Neuronal stem cell (in vitro differentiated cells): ENCODE data around the gene HOXC12.
A peak's percentile ranks its signal among the peaks of the same experiment; 100 is the strongest.

ENCODE experiments used
- DNase-seq: peaks from one replicate; pipeline ENCODE4 v3.0.0-alpha.2; 2013; ENCODE audit warnings: low spot score
- H2AFZ ChIP-seq: one replicate; pipeline ENCODE4 v1.6.1; 2013; ENCODE audit warnings: mild to moderate bottlenecking, low read length, inconsistent platforms
- H2AK5ac ChIP-seq: 2 replicates; pipeline ENCODE4 v1.6.1; 2013; ENCODE audit warnings: low read depth, mild to moderate bottlenecking, inconsistent platforms, low read length, moderate library complexity, mixed read lengths
- H2BK120ac ChIP-seq: 2 replicates; pipeline ENCODE4 v1.6.1; 2013; ENCODE audit warnings: low read depth, mild to moderate bottlenecking, inconsistent platforms, low read length, moderate library complexity, mixed read lengths
- H2BK12ac ChIP-seq: one replicate; pipeline ENCODE4 v1.6.1; 2013; ENCODE audit warnings: low read length, inconsistent platforms
- H2BK15ac ChIP-seq: 2 replicates; pipeline ENCODE4 v1.6.1; 2013; ENCODE audit warnings: mild to moderate bottlenecking, low read length, inconsistent platforms, mixed read lengths
- H2BK5ac ChIP-seq: one replicate; pipeline ENCODE4 v1.6.1; 2013; ENCODE audit warnings: inconsistent platforms, mild to moderate bottlenecking, low read length, moderate library complexity
- H3K14ac ChIP-seq: one replicate; pipeline ENCODE4 v1.6.1; 2013; ENCODE audit warnings: low read length, inconsistent platforms
- H3K18ac ChIP-seq: 2 replicates; pipeline ENCODE4 v1.6.1; 2013; ENCODE audit warnings: low read length, inconsistent platforms
- H3K23ac ChIP-seq: 2 replicates; pipeline ENCODE4 v1.6.1; 2013; ENCODE audit warnings: low read depth, mild to moderate bottlenecking, mixed read lengths, low read length, inconsistent platforms; ENCODE audit not compliant: poor library complexity
- H3K27ac ChIP-seq: replicated peaks from 3 replicates; pipeline ENCODE4 v1.5.1; 2013; ENCODE audit warnings: low read length, inconsistent platforms
- H3K27me3 ChIP-seq, 3 experiments: 2 replicates each; pipeline ENCODE4 v1.6.1; 2013; ENCODE audit warnings: low read length in 3 of 3, mild to moderate bottlenecking in 2 of 3, inconsistent platforms in 1 of 3, low read depth in 1 of 3, mixed read lengths in 1 of 3, moderate library complexity in 1 of 3; ENCODE audit not compliant: control insufficient read depth in 3 of 3, insufficient read depth in 3 of 3
- H3K36me3 ChIP-seq, 2 donors: replicated peaks in 1 of 2; 2 replicates each; pipeline ENCODE4 v1.6.1; 2013; ENCODE audit warnings: low read length in 2 of 2; ENCODE audit not compliant: control insufficient read depth in 2 of 2, insufficient read depth in 2 of 2
- H3K4ac ChIP-seq: 2 replicates; pipeline ENCODE4 v1.6.1; 2013; ENCODE audit warnings: inconsistent platforms, mild to moderate bottlenecking, low read length, moderate library complexity
- H3K4me1 ChIP-seq, 2 donors: 1 replicate in 1 of 2; 2 replicates in 1 of 2; pipeline ENCODE4 v1.6.1; 2013; ENCODE audit warnings: low read length in 2 of 2, low read depth in 1 of 2; ENCODE audit not compliant: control insufficient read depth in 2 of 2, insufficient read depth in 1 of 2
- H3K4me2 ChIP-seq: one replicate; pipeline ENCODE4 v1.6.1; 2013; ENCODE audit warnings: mild to moderate bottlenecking, low read length, inconsistent platforms; ENCODE audit not compliant: insufficient read depth, poor library complexity, severe bottlenecking
- H3K4me3 ChIP-seq, 2 donors: 2 replicates each; pipeline ENCODE4 v1.5.1; 2013; ENCODE audit warnings: low read length in 2 of 2, mild to moderate bottlenecking in 2 of 2, inconsistent platforms in 1 of 2, moderate library complexity in 1 of 2
- H3K79me1 ChIP-seq: one replicate; pipeline ENCODE4 v1.6.1; 2013; ENCODE audit warnings: low read depth, mild to moderate bottlenecking, inconsistent platforms, low read length, moderate library complexity
- H3K9ac ChIP-seq: one replicate; pipeline ENCODE4 v1.6.1; 2013; ENCODE audit warnings: mild to moderate bottlenecking, low read depth, low read length, inconsistent platforms; ENCODE audit not compliant: poor library complexity
- H3K9me3 ChIP-seq, 2 donors: replicated peaks in 1 of 2; 2 replicates each; pipeline versions ENCODE3 to v1.6.1; 2013; ENCODE audit warnings: low read length in 2 of 2, mild to moderate bottlenecking in 2 of 2, inconsistent platforms in 1 of 2, low read depth in 1 of 2, mixed read lengths in 1 of 2, moderate library complexity in 1 of 2; ENCODE audit not compliant: control insufficient read depth in 2 of 2, insufficient read depth in 1 of 2
- H4K8ac ChIP-seq: one replicate; pipeline ENCODE4 v1.6.1; 2013; ENCODE audit warnings: low read depth, mild to moderate bottlenecking, inconsistent platforms, low read length, moderate library complexity
- H4K91ac ChIP-seq: one replicate; pipeline ENCODE4 v1.6.1; 2013; ENCODE audit warnings: low read length, low read depth, mild to moderate bottlenecking, inconsistent platforms; ENCODE audit not compliant: poor library complexity
- WGBS, 2 donors: extraction: QIAGEN DNeasy Blood & Tissue Kit; methylation state at CpG; one replicate each; pipeline ENCODE4 v1.1.7; 2013; ENCODE audit warnings: missing lambda C conversion rate in 2 of 2, mixed read lengths in 1 of 2; ENCODE audit not compliant: insufficient read length in 2 of 2, insufficient replicate concordance in 1 of 2; ENCODE audit errors: extremely low coverage in 2 of 2; 5-methylcytosine and 5-hydroxymethylcytosine counted together

The HOXC12 gene

GRCh38 chr12:53938326-53939140 lies 16.2 kb upstream of the HOXC12 start, which contains the start of gene HOXC13:
Gene HOXC13 (plus strand): TSS chr12:53938831. CDS start chr12:53938907, 76 bp downstream.
- peak; percentile 65 for DNase-seq
- Histone ChIP-seq H4K91ac (no peak within 1 kb of the TSS), H2BK120ac (no peak within 1 kb of the TSS), H4K8ac (no peak within 1 kb of the TSS), H3K4ac (no peak within 1 kb of the TSS), H3K18ac (peak within 1 kb of the TSS; percentile 84), H2AK5ac (peak within 1 kb of the TSS; percentile 38), H2BK15ac (no peak within 1 kb of the TSS), H3K27ac (no peak within 1 kb of the TSS), H3K4me2 (peak within 1 kb of the TSS; percentile 39), H3K9ac (no peak within 1 kb of the TSS), H2BK5ac (no peak within 1 kb of the TSS), H2AFZ (peak within 1 kb of the TSS; percentile 68), H3K27me3 (peaks cover 67 to 99% (median 90%) of the 10 kb centered on the region in 3 experiments), H3K79me1 (no peaks in the 10 kb centered on the region), H3K23ac (peak within 1 kb of the TSS; percentile 83), H3K9me3 (peaks cover 0 to 7% of the 10 kb centered on the region in 2 donors), H3K4me1 (no peaks in the 10 kb centered on the region), H3K36me3 (no peaks in the 10 kb centered on the region), H3K14ac (peak within 1 kb of the TSS; percentile 51), H2BK12ac (no peak within 1 kb of the TSS), H3K4me3 (no peak within 1 kb of the TSS)
- WGBS, 2 donors = no CpG with 5 or more reads among the region's 56 CpGs

GRCh38 chr12:53939141-53940108 lies 15.3 kb upstream of the HOXC12 start:
- Histone ChIP-seq H2AK5ac (peak overlapping the region; percentile 38), H2BK5ac (no peak overlapping the region), H3K36me3 (no peaks in the 10 kb centered on the region), H3K27ac (no peak overlapping the region), H2AFZ (peak overlapping the region; percentile 68), H3K23ac (peak overlapping the region; percentile 83), H3K14ac (no peak overlapping the region), H3K4me2 (peak overlapping the region; percentile 39), H2BK15ac (no peak overlapping the region), H3K4me3 (no peak overlapping the region), H3K9me3 (peaks cover 0 to 9% of the 10 kb centered on the region in 2 donors), H2BK120ac (no peak overlapping the region), H4K8ac (no peak overlapping the region), H3K4me1 (no peaks in the 10 kb centered on the region), H3K18ac (peak overlapping the region; percentile 83), H2BK12ac (no peak overlapping the region), H4K91ac (no peak overlapping the region), H3K9ac (no peak overlapping the region), H3K4ac (no peak overlapping the region), H3K27me3 (peaks cover 66 to 99% (median 90%) of the 10 kb centered on the region in 3 experiments), H3K79me1 (no peaks in the 10 kb centered on the region)
- no CpG with 5 or more reads among the region's 91 CpGs for WGBS, 2 donors
- no peak for DNase-seq

GRCh38 chr12:53940443-53941014 lies 14.2 kb upstream of the HOXC12 start:
- Histone ChIP-seq H3K27me3 (peaks cover 68 to 99% (median 90%) of the 10 kb centered on the region in 3 experiments), H4K91ac (no peak overlapping the region), H3K4me3 (no peak overlapping the region), H2AFZ (no peak overlapping the region), H3K14ac (no peak overlapping the region), H3K36me3 (no peaks in the 10 kb centered on the region), H2BK15ac (no peak overlapping the region), H3K4me1 (no peaks in the 10 kb centered on the region), H3K18ac (no peak overlapping the region), H3K9me3 (peaks cover 0 to 12% of the 10 kb centered on the region in 2 donors), H3K79me1 (no peaks in the 10 kb centered on the region), H4K8ac (no peak overlapping the region), H3K9ac (no peak overlapping the region), H3K4ac (no peak overlapping the region), H2BK5ac (no peak overlapping the region), H3K27ac (no peak overlapping the region), H2BK12ac (no peak overlapping the region), H3K4me2 (no peak overlapping the region), H3K23ac (no peak overlapping the region), H2AK5ac (no peak overlapping the region), H2BK120ac (no peak overlapping the region)
- no CpG with 5 or more reads among the region's 9 CpGs for WGBS, 2 donors
- DNase-seq = no peak
